Mammary epithelial cell (primary cell): ENCODE measurements around the gene ZFAND3.

Source experiments
- EZH2 ChIP-seq: IDR thresholded peaks from 2 replicates; pipeline ENCODE4 v1.6.1; 2012; ENCODE audit warnings: low read length, inconsistent platforms, borderline replicate concordance
- TF ChIP-seq, protein P1 (sequence below), 2 donors: IDR thresholded peaks in 1 of 2; conservative IDR thresholded peaks in 1 of 2; 2 replicates each; pipeline ENCODE4 v1.5.1; 2011 to 2012; ENCODE audit warnings: inconsistent platforms in 2 of 2, low read length in 2 of 2, mild to moderate bottlenecking in 2 of 2, control low read depth in 1 of 2, low read depth in 1 of 2; ENCODE audit not compliant: insufficient read depth in 1 of 2; ENCODE audit errors: extremely low read depth in 1 of 2

DNA sequence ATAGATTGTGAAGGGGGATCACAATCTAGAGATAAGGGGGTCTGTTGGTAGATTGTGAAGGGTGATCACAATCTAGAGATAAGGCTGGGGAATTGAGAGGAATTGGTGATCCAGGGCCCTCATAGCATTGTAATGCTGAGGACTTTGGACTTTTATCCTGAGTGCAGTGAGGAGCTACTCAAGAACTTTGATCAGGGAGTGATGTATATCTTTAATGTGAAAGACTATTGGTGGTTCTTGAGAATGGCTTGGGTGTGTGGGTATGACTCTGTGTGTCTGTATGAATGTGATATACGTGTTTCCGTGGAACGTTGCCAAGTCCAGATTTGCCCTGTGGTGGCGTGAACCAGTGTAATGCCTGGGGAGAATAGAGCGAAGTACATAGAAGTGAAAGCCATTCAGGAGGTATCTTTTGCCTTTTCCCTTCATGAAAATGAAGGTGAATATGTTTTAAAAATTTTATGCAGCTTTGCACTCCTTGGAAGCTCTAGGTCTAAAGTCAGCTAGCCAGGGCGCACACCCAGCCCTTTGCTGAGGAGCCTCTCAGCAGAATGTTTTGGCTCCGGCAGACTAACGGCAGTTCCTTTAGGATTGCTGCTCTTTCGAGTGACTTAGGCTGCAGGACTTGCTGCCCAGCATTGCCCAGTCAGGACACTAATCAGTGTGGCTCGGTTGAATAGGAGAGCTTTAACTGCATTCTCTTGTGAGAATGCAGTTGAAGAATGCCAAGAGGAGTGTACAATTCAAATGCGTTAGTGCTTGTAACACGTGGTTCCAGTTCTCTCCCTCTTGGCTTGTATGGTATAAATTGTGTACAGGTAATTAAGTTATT is 3.5 kb downstream of the ZFAND3 start:
- TF ChIP-seq, protein P1, sequence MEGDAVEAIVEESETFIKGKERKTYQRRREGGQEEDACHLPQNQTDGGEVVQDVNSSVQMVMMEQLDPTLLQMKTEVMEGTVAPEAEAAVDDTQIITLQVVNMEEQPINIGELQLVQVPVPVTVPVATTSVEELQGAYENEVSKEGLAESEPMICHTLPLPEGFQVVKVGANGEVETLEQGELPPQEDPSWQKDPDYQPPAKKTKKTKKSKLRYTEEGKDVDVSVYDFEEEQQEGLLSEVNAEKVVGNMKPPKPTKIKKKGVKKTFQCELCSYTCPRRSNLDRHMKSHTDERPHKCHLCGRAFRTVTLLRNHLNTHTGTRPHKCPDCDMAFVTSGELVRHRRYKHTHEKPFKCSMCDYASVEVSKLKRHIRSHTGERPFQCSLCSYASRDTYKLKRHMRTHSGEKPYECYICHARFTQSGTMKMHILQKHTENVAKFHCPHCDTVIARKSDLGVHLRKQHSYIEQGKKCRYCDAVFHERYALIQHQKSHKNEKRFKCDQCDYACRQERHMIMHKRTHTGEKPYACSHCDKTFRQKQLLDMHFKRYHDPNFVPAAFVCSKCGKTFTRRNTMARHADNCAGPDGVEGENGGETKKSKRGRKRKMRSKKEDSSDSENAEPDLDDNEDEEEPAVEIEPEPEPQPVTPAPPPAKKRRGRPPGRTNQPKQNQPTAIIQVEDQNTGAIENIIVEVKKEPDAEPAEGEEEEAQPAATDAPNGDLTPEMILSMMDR (conservative IDR thresholded peaks at IDR 0.05 in 1 of 2, IDR thresholded peaks at IDR 0.05 in 1 of 2; ENCODE audit: extremely low read depth in 1 of 2, insufficient read depth in 1 of 2, low read depth in 1 of 2, low read length in 2 of 2), result no peak
- TF ChIP-seq EZH2, result no peak
